HL-60 (cell line): ENCODE measurements around the gene GNPAT.

Source experiments
- DNase-seq, 2 experiments: peaks; one replicate each; pipeline ENCODE4 v3.0.0-alpha.2; 2010 to 2020; ENCODE audit warnings: low read depth in 1 of 2, low spot score in 1 of 2
- H3K27ac ChIP-seq: fragments of 250-450 bp; sonication (Bioruptor Pico); replicated peaks from 2 replicates; pipeline ENCODE4 v1.5.1; 2020; ENCODE audit warnings: mild to moderate bottlenecking, moderate library complexity
- H3K27me3 ChIP-seq: fragments of 250-450 bp; sonication (Bioruptor Pico); 2 replicates; pipeline ENCODE4 v1.5.1; 2021; ENCODE audit warnings: mild to moderate bottlenecking, moderate library complexity; ENCODE audit not compliant: insufficient read depth, poor library complexity, severe bottlenecking
- H3K4me3 ChIP-seq: replicated peaks from 2 replicates; pipeline ENCODE4 v1.5.1; 2011; ENCODE audit warnings: mild to moderate bottlenecking, control low read depth, low read length; ENCODE audit not compliant: insufficient read depth
- GABPA ChIP-seq: IDR thresholded peaks from 2 replicates; pipeline ENCODE4 v1.6.1; 2012; ENCODE audit warnings: low read depth
- POLR2AphosphoS5 ChIP-seq: IDR thresholded peaks from 2 replicates; pipeline ENCODE4 v1.6.1; 2012; ENCODE audit warnings: low read depth
- SPI1 ChIP-seq: IDR thresholded peaks from 2 replicates; pipeline ENCODE4 v1.6.1; 2012; ENCODE audit warnings: low read depth, mild to moderate bottlenecking, borderline replicate concordance
- TF ChIP-seq, protein P1 (sequence below): IDR thresholded peaks from 2 replicates; pipeline ENCODE4 v1.6.1; 2012; ENCODE audit warnings: low read depth; ENCODE audit not compliant: insufficient replicate concordance
- TF ChIP-seq, protein P2 (sequence below): IDR thresholded peaks from one replicate; pipeline ENCODE4 v1.5.1; 2011; ENCODE audit warnings: low read length, control low read depth, inconsistent platforms; ENCODE audit not compliant: insufficient read depth

Gene GNPAT

GRCh38 chr1:231301990-231302389 lies 61.0 kb downstream of the GNPAT start:
- no peak for TF ChIP-seq SPI1
- TF ChIP-seq, protein P1, sequence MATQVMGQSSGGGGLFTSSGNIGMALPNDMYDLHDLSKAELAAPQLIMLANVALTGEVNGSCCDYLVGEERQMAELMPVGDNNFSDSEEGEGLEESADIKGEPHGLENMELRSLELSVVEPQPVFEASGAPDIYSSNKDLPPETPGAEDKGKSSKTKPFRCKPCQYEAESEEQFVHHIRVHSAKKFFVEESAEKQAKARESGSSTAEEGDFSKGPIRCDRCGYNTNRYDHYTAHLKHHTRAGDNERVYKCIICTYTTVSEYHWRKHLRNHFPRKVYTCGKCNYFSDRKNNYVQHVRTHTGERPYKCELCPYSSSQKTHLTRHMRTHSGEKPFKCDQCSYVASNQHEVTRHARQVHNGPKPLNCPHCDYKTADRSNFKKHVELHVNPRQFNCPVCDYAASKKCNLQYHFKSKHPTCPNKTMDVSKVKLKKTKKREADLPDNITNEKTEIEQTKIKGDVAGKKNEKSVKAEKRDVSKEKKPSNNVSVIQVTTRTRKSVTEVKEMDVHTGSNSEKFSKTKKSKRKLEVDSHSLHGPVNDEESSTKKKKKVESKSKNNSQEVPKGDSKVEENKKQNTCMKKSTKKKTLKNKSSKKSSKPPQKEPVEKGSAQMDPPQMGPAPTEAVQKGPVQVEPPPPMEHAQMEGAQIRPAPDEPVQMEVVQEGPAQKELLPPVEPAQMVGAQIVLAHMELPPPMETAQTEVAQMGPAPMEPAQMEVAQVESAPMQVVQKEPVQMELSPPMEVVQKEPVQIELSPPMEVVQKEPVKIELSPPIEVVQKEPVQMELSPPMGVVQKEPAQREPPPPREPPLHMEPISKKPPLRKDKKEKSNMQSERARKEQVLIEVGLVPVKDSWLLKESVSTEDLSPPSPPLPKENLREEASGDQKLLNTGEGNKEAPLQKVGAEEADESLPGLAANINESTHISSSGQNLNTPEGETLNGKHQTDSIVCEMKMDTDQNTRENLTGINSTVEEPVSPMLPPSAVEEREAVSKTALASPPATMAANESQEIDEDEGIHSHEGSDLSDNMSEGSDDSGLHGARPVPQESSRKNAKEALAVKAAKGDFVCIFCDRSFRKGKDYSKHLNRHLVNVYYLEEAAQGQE: no peak
- TF ChIP-seq, protein P2, sequence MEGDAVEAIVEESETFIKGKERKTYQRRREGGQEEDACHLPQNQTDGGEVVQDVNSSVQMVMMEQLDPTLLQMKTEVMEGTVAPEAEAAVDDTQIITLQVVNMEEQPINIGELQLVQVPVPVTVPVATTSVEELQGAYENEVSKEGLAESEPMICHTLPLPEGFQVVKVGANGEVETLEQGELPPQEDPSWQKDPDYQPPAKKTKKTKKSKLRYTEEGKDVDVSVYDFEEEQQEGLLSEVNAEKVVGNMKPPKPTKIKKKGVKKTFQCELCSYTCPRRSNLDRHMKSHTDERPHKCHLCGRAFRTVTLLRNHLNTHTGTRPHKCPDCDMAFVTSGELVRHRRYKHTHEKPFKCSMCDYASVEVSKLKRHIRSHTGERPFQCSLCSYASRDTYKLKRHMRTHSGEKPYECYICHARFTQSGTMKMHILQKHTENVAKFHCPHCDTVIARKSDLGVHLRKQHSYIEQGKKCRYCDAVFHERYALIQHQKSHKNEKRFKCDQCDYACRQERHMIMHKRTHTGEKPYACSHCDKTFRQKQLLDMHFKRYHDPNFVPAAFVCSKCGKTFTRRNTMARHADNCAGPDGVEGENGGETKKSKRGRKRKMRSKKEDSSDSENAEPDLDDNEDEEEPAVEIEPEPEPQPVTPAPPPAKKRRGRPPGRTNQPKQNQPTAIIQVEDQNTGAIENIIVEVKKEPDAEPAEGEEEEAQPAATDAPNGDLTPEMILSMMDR: no peak
- no peak for TF ChIP-seq GABPA
- no peak for TF ChIP-seq POLR2AphosphoS5
- Histone ChIP-seq H3K4me3 (no peak overlapping the region), H3K27ac (no peak overlapping the region), H3K27me3 (no peaks in the 10 kb centered on the region)
- DNase-seq: no peak

GRCh38 chr1:231310391-231310934 lies 69.5 kb downstream of the GNPAT start:
- TF ChIP-seq, protein P2: no peak
- no peak for TF ChIP-seq POLR2AphosphoS5
- TF ChIP-seq GABPA: no peak
- no peak for TF ChIP-seq SPI1
- TF ChIP-seq, protein P1: no peak
- Histone ChIP-seq H3K27ac (no peak overlapping the region), H3K4me3 (no peak overlapping the region), H3K27me3 (no peaks in the 10 kb centered on the region)
- DNase-seq: no peak

- no peaks in the 10 kb centered on the region for H3K27me3 ChIP-seq
- DNase-seq: no peak
Observed at GRCh38 chr1:231311720-231312431, 70.9 kb downstream of the GNPAT start.

More at GRCh38 chr1:231311720-231312431, 70.9 kb downstream of the GNPAT start:
- TF ChIP-seq, protein P1: no peak
- no peak for TF ChIP-seq POLR2AphosphoS5
- no peak for TF ChIP-seq SPI1
- TF ChIP-seq GABPA: no peak
- TF ChIP-seq, protein P2: no peak
- H3K27ac ChIP-seq: no peak overlapping the region
- no peak overlapping the region for H3K4me3 ChIP-seq
